Body of pancreas (tissue), 4 donors: ENCODE results near the gene SGK1. TPM values are rescaled to one million over a fixed set of nuclear protein-coding genes. Genes with fewer than 3 reads are reported as not detected.
"Not testable (repeated sequence)": the region's sequence is repeated elsewhere in the genome, so short reads cannot be mapped to it uniquely, and the experiment has no call there.

Experiments used
- ATAC-seq: fragments of 150-250 bp; one replicate; pipeline ENCODE4 v1.9.1; 2016
- DNase-seq, 4 donors: peaks; one replicate each; pipeline ENCODE4 v3.0.0-alpha.2; 2019
- H3K27ac ChIP-seq, 4 donors: fragments of 200-600 bp; sonication (generic); 1 replicate in 3 of 4; 2 replicates in 1 of 4; pipeline versions ENCODE4 v1.5.1 to v1.6.1; 2016 to 2019; ENCODE audit warnings: mild to moderate bottlenecking in 1 of 4, mixed read lengths in 1 of 4, moderate library complexity in 1 of 4
- H3K27me3 ChIP-seq, 2 donors: fragments of 200-600 bp; sonication (generic); one replicate each; pipeline ENCODE4 v1.6.0; 2016; ENCODE audit warnings: mild to moderate bottlenecking in 1 of 2
- H3K36me3 ChIP-seq, 2 donors: fragments of 200-600 bp; sonication (generic); replicated peaks in 1 of 2; 2 replicates each; pipeline ENCODE4 v1.5.1; 2016; ENCODE audit warnings: low read depth in 2 of 2; ENCODE audit not compliant: insufficient read depth in 1 of 2
- H3K4me1 ChIP-seq: fragments of 200-600 bp; sonication (generic); one replicate; pipeline ENCODE4 v1.6.0; 2016
- H3K4me3 ChIP-seq, 2 donors: fragments of 200-600 bp; sonication (generic); 1 replicate in 1 of 2; 2 replicates in 1 of 2; pipeline ENCODE4 v1.5.1; 2016 to 2019
- H3K9me3 ChIP-seq, 3 donors: fragments of 200-600 bp; sonication (generic); 1 replicate in 2 of 3; 2 replicates in 1 of 3; pipeline ENCODE4 v1.5.1; 2016
- POLR2A ChIP-seq, 3 donors: fragments of 450-650 bp; IDR thresholded peaks; one replicate each; pipeline ENCODE4 v1.6.1; 2016; ENCODE audit warnings: antibody characterized with exemption in 3 of 3, mild to moderate bottlenecking in 2 of 3
- WGBS, 2 donors: methylation state at CpG; one replicate each; pipeline ENCODE4 v1.1.5; 2017; 5-methylcytosine and 5-hydroxymethylcytosine counted together
- intact Hi-C: fragments of 100-400 bp; cut with DNase I; formaldehyde crosslinking; loops from one replicate; pipeline ENCODE4 v1.15.1; 2023
- total RNA-seq, 2 donors: library from RNA; depleted of rRNA; stranded (reverse); fragments of >200 nt; gene quantifications; one replicate each; pipeline ENCODE4 v1.1.0, GENCODE V29; 2016
- TF ChIP-seq, protein P1 (sequence below), 7 experiments: fragments of 450-650 bp in 4 of 7; fragments of 200-600 bp in 3 of 7; sonication (generic) in 3 of 7; IDR thresholded peaks; one replicate each; pipeline ENCODE4 v1.5.1; 2016 to 2019; ENCODE audit warnings: antibody characterized with exemption in 7 of 7

SGK1 gene
- total RNA-seq, 2 donors from 2014 or later = 51.1 to 238 TPM

DNA sequence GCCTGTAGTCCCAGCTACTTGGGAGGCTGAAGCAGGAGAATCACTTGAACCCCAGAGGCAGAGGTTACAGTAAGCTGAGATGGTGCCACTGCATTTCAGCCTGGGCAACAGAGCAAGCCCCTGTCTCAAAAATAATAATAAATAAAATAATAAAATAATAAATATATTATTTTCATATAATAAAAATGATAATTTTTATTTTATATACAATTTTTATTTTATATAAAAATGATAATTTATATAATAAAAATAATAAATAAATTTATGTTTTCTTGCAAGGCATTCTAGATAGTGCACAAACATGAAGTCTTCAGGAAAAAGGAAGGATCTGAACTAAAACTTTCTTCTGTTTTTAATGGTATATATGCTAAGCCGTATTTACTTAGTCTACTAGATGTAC is 12.6 kb upstream of the SGK1 start:
- DNase-seq = no peak
- peaks cover 0 to 8% (median 0%) of the 10 kb centered on the region in 3 donors for H3K9me3 ChIP-seq
- no peaks in the 10 kb centered on the region for H3K36me3 ChIP-seq
- H3K27ac ChIP-seq = no peak overlapping the region
- no peaks in the 10 kb centered on the region for H3K4me1 ChIP-seq
- H3K27me3 ChIP-seq = no peaks in the 10 kb centered on the region
- no peak for ATAC-seq
- intact Hi-C loops = no loop called here
- no peak overlapping the region for H3K4me3 ChIP-seq
- TF ChIP-seq POLR2A (IDR thresholded peaks at IDR 0.05) = no peak
- TF ChIP-seq, protein P1, sequence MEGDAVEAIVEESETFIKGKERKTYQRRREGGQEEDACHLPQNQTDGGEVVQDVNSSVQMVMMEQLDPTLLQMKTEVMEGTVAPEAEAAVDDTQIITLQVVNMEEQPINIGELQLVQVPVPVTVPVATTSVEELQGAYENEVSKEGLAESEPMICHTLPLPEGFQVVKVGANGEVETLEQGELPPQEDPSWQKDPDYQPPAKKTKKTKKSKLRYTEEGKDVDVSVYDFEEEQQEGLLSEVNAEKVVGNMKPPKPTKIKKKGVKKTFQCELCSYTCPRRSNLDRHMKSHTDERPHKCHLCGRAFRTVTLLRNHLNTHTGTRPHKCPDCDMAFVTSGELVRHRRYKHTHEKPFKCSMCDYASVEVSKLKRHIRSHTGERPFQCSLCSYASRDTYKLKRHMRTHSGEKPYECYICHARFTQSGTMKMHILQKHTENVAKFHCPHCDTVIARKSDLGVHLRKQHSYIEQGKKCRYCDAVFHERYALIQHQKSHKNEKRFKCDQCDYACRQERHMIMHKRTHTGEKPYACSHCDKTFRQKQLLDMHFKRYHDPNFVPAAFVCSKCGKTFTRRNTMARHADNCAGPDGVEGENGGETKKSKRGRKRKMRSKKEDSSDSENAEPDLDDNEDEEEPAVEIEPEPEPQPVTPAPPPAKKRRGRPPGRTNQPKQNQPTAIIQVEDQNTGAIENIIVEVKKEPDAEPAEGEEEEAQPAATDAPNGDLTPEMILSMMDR (IDR thresholded peaks at IDR 0.05) = no peak
- 88 to 100% methylated on average over 1 of the region's 1 CpG for WGBS, 2 donors

GRCh38 chr6:134328792-134329191 is 10.9 kb upstream of the SGK1 start:
- TF ChIP-seq POLR2A (IDR thresholded peaks at IDR 0.05) = no peak
- TF ChIP-seq, protein P1 (IDR thresholded peaks at IDR 0.05) = no peak
- DNase-seq (no peak), ATAC-seq (no peak)
- no peaks in the 10 kb centered on the region for H3K36me3 ChIP-seq
- no peak overlapping the region for H3K27ac ChIP-seq
- no peak overlapping the region for H3K4me3 ChIP-seq
- intact Hi-C loops = no loop called here
- WGBS, 2 donors = 82 to 86% methylated on average over 2 of the region's 2 CpGs
- peaks cover 0 to 10% (median 0%) of the 10 kb centered on the region in 3 donors for H3K9me3 ChIP-seq
- H3K4me1 ChIP-seq = no peaks in the 10 kb centered on the region
- no peaks in the 10 kb centered on the region for H3K27me3 ChIP-seq

DNA sequence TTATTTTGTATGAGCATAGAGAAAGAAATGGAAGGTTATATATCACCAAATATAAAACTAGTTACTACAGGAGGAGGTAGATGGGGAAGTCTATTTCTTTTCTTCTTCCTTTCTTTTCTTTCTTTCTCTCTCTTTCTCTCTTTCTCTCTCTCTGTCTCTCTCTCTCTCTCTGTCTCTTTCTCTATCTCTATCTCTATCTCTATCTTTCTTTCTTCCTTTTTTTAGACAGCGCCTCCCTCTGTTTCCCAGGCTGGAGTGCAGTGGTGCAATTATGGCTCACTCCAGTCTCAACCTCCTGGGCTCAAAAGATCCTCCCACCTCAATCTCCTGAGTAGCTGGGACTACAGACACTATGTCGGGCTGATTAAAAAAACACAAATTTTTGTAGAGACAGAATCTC is 10.2 kb upstream of the SGK1 start:
- intact Hi-C loops = no loop called here
- WGBS, 2 donors = 94 to 100% methylated on average over 2 of the region's 2 CpGs
- Histone ChIP-seq H3K27ac (no peak overlapping the region), H3K9me3 (peaks cover 0 to 10% (median 0%) of the 10 kb centered on the region in 3 donors), H3K36me3 (no peaks in the 10 kb centered on the region), H3K4me3 (no peak overlapping the region), H3K4me1 (no peaks in the 10 kb centered on the region), H3K27me3 (no peaks in the 10 kb centered on the region)
- DNase-seq (no peak), ATAC-seq (no peak)
- no peak for TF ChIP-seq POLR2A (IDR thresholded peaks at IDR 0.05)
- TF ChIP-seq, protein P1 (IDR thresholded peaks at IDR 0.05) = no peak

DNA sequence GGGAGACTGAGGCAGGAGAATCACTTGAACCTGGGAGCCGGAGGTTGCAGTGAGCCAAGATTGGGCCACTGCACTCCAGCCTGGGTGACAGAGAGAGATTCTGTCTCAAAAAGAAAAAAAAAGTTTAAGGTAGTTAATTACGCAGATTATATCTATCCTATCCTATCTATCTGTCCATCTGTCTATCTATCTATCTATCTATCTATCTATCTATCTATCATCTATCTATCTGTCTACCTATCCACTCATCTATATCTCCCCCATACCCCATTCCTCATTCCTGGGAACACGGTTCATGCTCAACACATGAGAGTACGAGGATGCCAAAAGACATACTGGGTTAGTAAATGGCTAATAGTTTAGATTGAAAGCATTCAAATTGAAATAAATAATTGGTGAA is 8.3 kb upstream of the SGK1 start:
- not testable (repeated sequence) for H3K36me3 ChIP-seq

GRCh38 chr6:134324766-134325165 is 6.9 kb upstream of the SGK1 start:
- Histone ChIP-seq H3K4me3 (no peak overlapping the region), H3K27me3 (no peaks in the 10 kb centered on the region), H3K36me3 (no peaks in the 10 kb centered on the region), H3K27ac (no peak overlapping the region), H3K4me1 (no peaks in the 10 kb centered on the region), H3K9me3 (peaks cover 0 to 10% (median 0%) of the 10 kb centered on the region in 3 donors)
- intact Hi-C loops = no loop called here
- DNase-seq = no peak
- TF ChIP-seq, protein P1 (IDR thresholded peaks at IDR 0.05) = no peak
- no peak for TF ChIP-seq POLR2A (IDR thresholded peaks at IDR 0.05)
- ATAC-seq = no peak
- WGBS, 2 donors = 92 to 95% methylated on average over 4 of the region's 4 CpGs

More for the DNA sequence above, 8.3 kb upstream of the SGK1 start:
- H3K4me1 ChIP-seq, DNase-seq, ATAC-seq, H3K27ac ChIP-seq, intact Hi-C loops, H3K27me3 ChIP-seq, H3K4me3 ChIP-seq: not testable (repeated sequence)
- H3K9me3 ChIP-seq = peaks cover 0 to 10% (median 0%) of the 10 kb centered on the region in 3 donors
- WGBS, 2 donors = 98% methylated on average over 4 of the region's 4 CpGs
